Kidney (tissue), 22 donors: ENCODE data around the gene TMEM72. TPM values are rescaled to one million over a fixed set of nuclear protein-coding genes. Genes with fewer than 3 reads are reported as not detected.

Experiments used
- DNase-seq, 5 donors: peaks; one replicate each; pipeline ENCODE4 v3.0.0-alpha.2; 2013 to 2020
- FAIRE-seq: peaks from 2 replicates; lab custom pipeline; 2012; peaks lifted over from hg19 to GRCh38; lab: Jason Lieb, UNC
- H3K27ac ChIP-seq, 2 donors: one replicate each; pipeline ENCODE4 v1.7.0; 2013; ENCODE audit warnings: low read depth in 2 of 2, low read length in 2 of 2, inconsistent platforms in 1 of 2
- H3K27me3 ChIP-seq: one replicate; pipeline ENCODE4 v1.7.1; 2013; ENCODE audit warnings: low read length, inconsistent platforms; ENCODE audit not compliant: control insufficient read depth, insufficient read depth
- H3K36me3 ChIP-seq, 3 donors: one replicate each; pipeline versions ENCODE4 v1.7.0 to v1.7.1; 2013; ENCODE audit warnings: low read length in 3 of 3, control low read depth in 1 of 3, inconsistent platforms in 1 of 3; ENCODE audit not compliant: insufficient read depth in 3 of 3, control insufficient read depth in 2 of 3
- H3K4me1 ChIP-seq, 3 donors: one replicate each; pipeline versions ENCODE4 v1.7.0 to v1.7.1; 2013; ENCODE audit warnings: low read length in 3 of 3, inconsistent platforms in 1 of 3, low read depth in 1 of 3; ENCODE audit not compliant: control insufficient read depth in 2 of 3, insufficient read depth in 2 of 3
- H3K4me3 ChIP-seq, 3 donors: one replicate each; pipeline versions ENCODE4 v1.7.0 to v1.8.1; 2013; ENCODE audit warnings: low read length in 3 of 3, control low read depth in 1 of 3, inconsistent platforms in 1 of 3
- H3K9ac ChIP-seq, 3 donors: one replicate each; pipeline versions ENCODE4 v1.7.0 to v1.7.1; 2013; ENCODE audit warnings: low read length in 3 of 3, control low read depth in 1 of 3, inconsistent platforms in 1 of 3
- H3K9me3 ChIP-seq, 3 donors: one replicate each; pipeline versions ENCODE4 v1.7.0 to v1.7.1; 2013; ENCODE audit warnings: low read length in 3 of 3, control low read depth in 1 of 3, inconsistent platforms in 1 of 3; ENCODE audit not compliant: control insufficient read depth in 2 of 3, insufficient read depth in 1 of 3
- CTCF ChIP-seq: IDR thresholded peaks from 3 replicates; pipeline ENCODE4 v1.5.1; 2012; ENCODE audit warnings: mild to moderate bottlenecking, moderate library complexity, borderline replicate concordance; ENCODE audit not compliant: insufficient read depth; ENCODE audit errors: extremely low read depth
- intact Hi-C: fragments of 100-400 bp; cut with DNase I; formaldehyde crosslinking; loops from one replicate; pipeline ENCODE4 v1.11.1; 2022
- long read RNA-seq, 10 donors: library from polyadenylated mRNA in 1 of 10; unstranded in 1 of 10; transcript quantifications; one replicate each; pipeline ENCODE4 v2.0.0 and lab custom pipeline, GENCODE V29; 2021 to 2026
- polyA plus RNA-seq: library from polyadenylated mRNA; stranded (reverse); fragments of 350-450 nt; fragmentation: Illumina TruSeq; extraction: RNeasy Lipid Tissue Mini Kit (QIAGEN cat#74804); gene quantifications from one replicate; pipeline ENCODE4 v1.2.3, GENCODE V29; 2014; ENCODE audit warnings: low read depth, low replicate concordance; ENCODE audit not compliant: insufficient read depth
- total RNA-seq: library from RNA; stranded (reverse); fragmentation: NEBNext Ultra II Directional; extraction: Animal tissue kit (Norgen Biotek cat#: 25700); gene quantifications from one replicate; pipeline ENCODE4 v1.2.1, GENCODE V29; 2021
- donor health status: control.
- donor health status: control.
- donor health status: control.
- donor health status: control.
- donor health status: control.
- donor health status: DM: yes; HTN: yes; CAD: no.
- donor health status: Normal renal cell carcinoma (clear cell type).

Gene TMEM72
- total RNA-seq (19.3 TPM), polyA plus RNA-seq (127 TPM)
- long read RNA-seq, donor 1, transcript TMEM72-202 (3 exons, 740 nt): minor isoform, 6 of 16 reads
- long read RNA-seq, donor 1, transcript TMEM72-201 (5 exons, 3,009 nt): major isoform, 9 of 16 reads
- long read RNA-seq, donor 1, partial matches to known transcripts: 0 of 16 reads
- long read RNA-seq, donor 1, other reads (novel, unspliced or antisense): 0 of 16 reads
- long read RNA-seq, donor 2, transcript TMEM72-201 (5 exons, 3,009 nt): major isoform, 18 of 21 reads
- long read RNA-seq, donor 2, partial matches to known transcripts: 0 of 21 reads
- long read RNA-seq, donor 2, other reads (novel, unspliced or antisense): 0 of 21 reads
- long read RNA-seq, donor 3, transcript TMEM72-201 (5 exons, 3,009 nt): major isoform, 25 of 80 reads
- long read RNA-seq, donor 3, transcript TMEM72-202 (3 exons, 740 nt): minor isoform, 8 of 80 reads
- long read RNA-seq, donor 3, partial matches to known transcripts: 46 of 80 reads
- long read RNA-seq, donor 3, other reads (novel, unspliced or antisense): 0 of 80 reads
- long read RNA-seq, donor 4, transcript TMEM72-201 (5 exons, 3,009 nt): major isoform, 16 of 19 reads
- long read RNA-seq, donor 4, partial matches to known transcripts: 0 of 19 reads
- long read RNA-seq, donor 4, other reads (novel, unspliced or antisense): 0 of 19 reads
- long read RNA-seq, donor 5: 0 reads
- long read RNA-seq, donor 6, partial matches to known transcripts: 0 of 5 reads
- long read RNA-seq, donor 6, other reads (novel, unspliced or antisense): 0 of 5 reads
- long read RNA-seq, donor 7, transcript TMEM72-201 (5 exons, 3,009 nt): major isoform, 6 of 15 reads
- long read RNA-seq, donor 7, partial matches to known transcripts: 7 of 15 reads
- long read RNA-seq, donor 7, other reads (novel, unspliced or antisense): 1 of 15 reads
- long read RNA-seq, donor 8, transcript TMEM72-201 (5 exons, 3,009 nt): major isoform, 11 of 13 reads
- long read RNA-seq, donor 8, partial matches to known transcripts: 0 of 13 reads
- long read RNA-seq, donor 8, other reads (novel, unspliced or antisense): 0 of 13 reads
- long read RNA-seq, donor 9, partial matches to known transcripts: 0 of 2 reads
- long read RNA-seq, donor 9, other reads (novel, unspliced or antisense): 0 of 2 reads
- long read RNA-seq, donor 10, transcript TMEM72-201 (5 exons, 3,009 nt): major isoform, 12 of 39 reads
- long read RNA-seq, donor 10, partial matches to known transcripts: 26 of 39 reads
- long read RNA-seq, donor 10, other reads (novel, unspliced or antisense): 0 of 39 reads

GRCh38 chr10:44911081-44911540 is at the start of gene TMEM72:
Gene TMEM72 (plus strand): TSS chr10:44911337. CDS start chr10:44911513, 176 bp downstream.
- Histone ChIP-seq H3K9me3 (no peaks in the 10 kb centered on the region), H3K9ac (peak within 1 kb of the TSS; percentile 31 to 80 (median 56)), H3K4me3 (peak within 1 kb of the TSS; percentile 45 to 67 (median 64)), H3K27me3 (no peaks in the 10 kb centered on the region), H3K4me1 (peaks cover 11 to 35% (median 19%) of the 10 kb centered on the region in 3 donors), H3K27ac (peak within 1 kb of the TSS; percentile 92 to 94), H3K36me3 (no peaks in the 10 kb centered on the region)
- peak; percentile 89 to 95 (median 94) for DNase-seq
- TF ChIP-seq CTCF: no peak
- peak; percentile 21 for FAIRE-seq
- intact Hi-C loops: no loop called here

GRCh38 chr10:44862006-44862751 is 49.0 kb upstream of the TMEM72 start:
- Histone ChIP-seq H3K27ac (no peak overlapping the region), H3K4me1 (peaks cover 0 to 9% (median 7%) of the 10 kb centered on the region in 3 donors), H3K4me3 (no peak overlapping the region), H3K9me3 (no peaks in the 10 kb centered on the region), H3K9ac (no peak overlapping the region), H3K27me3 (no peaks in the 10 kb centered on the region), H3K36me3 (no peaks in the 10 kb centered on the region)
- TF ChIP-seq CTCF: no peak
- DNase-seq (no peak), FAIRE-seq (no peak)
- intact Hi-C loops: loop anchor here (10.0 kb wide), 1 partner anchor 1187 kb away; no protein-coding TSS in a partner anchor

- no peak for DNase-seq
- no peaks in the 10 kb centered on the region for H3K36me3 ChIP-seq
- no peaks in the 10 kb centered on the region for H3K27me3 ChIP-seq
- H3K4me3 ChIP-seq: no peak overlapping the region
- H3K9ac ChIP-seq: no peak overlapping the region
- intact Hi-C loops: loop anchor here (10.0 kb wide), 1 partner anchor 1188 kb away; no protein-coding TSS in a partner anchor
- FAIRE-seq: no peak
- H3K4me1 ChIP-seq: peaks cover 0 to 9% (median 7%) of the 10 kb centered on the region in 3 donors
- no peak for TF ChIP-seq CTCF
- H3K9me3 ChIP-seq: no peaks in the 10 kb centered on the region
- no peak overlapping the region for H3K27ac ChIP-seq
These were observed 48.2 kb upstream of the TMEM72 start for GRCh38 chr10:44862924-44863323.
